ENCODE data around the gene AZIN2.
"Not testable (repeated sequence)": the region's sequence is repeated elsewhere in the genome, so short reads cannot be mapped to it uniquely, and the experiment has no call there.

Gene AZIN2

GRCh38 chr1:33057095-33057494 lies 23.9 kb upstream of the AZIN2 start:
- WGBS (ENCODE audit: insufficient coverage): 80% methylated on average over 1 of the region's 2 CpGs
- no peak overlapping the region for H3K27ac ChIP-seq (ENCODE audit: insufficient read depth in 1 of 2, low read depth in 1 of 2, low read length in 2 of 2, poor library complexity in 1 of 2, severe bottlenecking in 2 of 2)
- POLR2A ChIA-PET: no interaction called here
- H3K9me3 ChIP-seq (ENCODE audit: control extremely low read depth in 1 of 5, control insufficient read depth in 4 of 5, insufficient read depth in 2 of 5, low read depth in 1 of 5, low read length in 4 of 5): peaks cover 0 to 4% (median 4%) of the 10 kb centered on the region in 5 experiments
- DNase-seq: no peak
- H3K36me3 ChIP-seq (ENCODE audit: control insufficient read depth in 4 of 4, insufficient read depth in 4 of 4, low read length in 3 of 4): no peaks in the 10 kb centered on the region
- H3K27me3 ChIP-seq (replicated peaks in 2 of 5; ENCODE audit: control insufficient read depth in 4 of 5, insufficient read depth in 5 of 5, low read length in 4 of 5): no peaks in the 10 kb centered on the region
- H3K4me3 ChIP-seq (ENCODE audit: control insufficient read depth in 1 of 7, extremely low read depth in 1 of 7, insufficient read depth in 4 of 7, low read depth in 2 of 7, low read length in 6 of 7): no peak overlapping the region
- CTCF ChIA-PET: interaction anchor here (0.7 to 5.9 kb wide), 9 partner anchors 22 to 181 kb away, joined by 3 to 86 read pairs (median 4); no protein-coding TSS in a partner anchor
- H3K4me1 ChIP-seq (ENCODE audit: control extremely low read depth in 1 of 4, control insufficient read depth in 4 of 4, insufficient read depth in 4 of 4, low read length in 3 of 4): peaks cover 0 to 6% (median 0%) of the 10 kb centered on the region in 4 experiments

GRCh38 chr1:33060579-33061083 lies 20.3 kb upstream of the AZIN2 start:
- no peak for DNase-seq
- CTCF ChIA-PET: interaction anchor here (0.9 to 1.6 kb wide), 5 partner anchors 11 to 168 kb away, joined by 3 to 5 read pairs (median 3); no protein-coding TSS in a partner anchor
- WGBS (ENCODE audit: insufficient coverage): 90% methylated on average over 2 of the region's 2 CpGs

DNA sequence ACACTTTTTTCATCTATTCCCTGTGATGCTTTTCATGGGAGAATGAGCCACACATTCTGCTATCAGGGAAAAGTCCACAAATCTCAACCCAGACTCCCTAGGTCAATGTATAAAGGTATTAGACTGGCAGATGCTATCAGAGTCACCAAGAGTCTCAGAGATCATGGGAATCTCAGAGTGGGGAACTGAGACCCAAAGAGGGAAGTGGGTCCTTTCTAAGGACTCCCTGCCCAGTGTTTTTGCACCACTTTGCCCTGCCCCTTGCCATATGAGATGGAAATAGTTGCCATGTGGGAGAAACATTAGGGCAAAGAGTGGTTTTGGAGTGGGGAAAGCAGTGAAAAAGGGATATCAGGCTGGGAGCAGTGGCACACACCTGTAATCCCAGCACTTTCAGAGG lies 19.1 kb upstream of the AZIN2 start:
- ChIA-PET POLR2A (no interaction called here), CTCF (interaction anchor here (1.6 kb wide), 1 partner anchor 130 kb away, joined by 5 read pairs; no protein-coding TSS in a partner anchor)

More at GRCh38 chr1:33060579-33061083, 20.3 kb upstream of the AZIN2 start:
- H3K27ac ChIP-seq (ENCODE audit: insufficient read depth in 1 of 2, low read depth in 1 of 2, low read length in 2 of 2, poor library complexity in 1 of 2, severe bottlenecking in 2 of 2): no peak overlapping the region
- no peaks in the 10 kb centered on the region for H3K27me3 ChIP-seq (replicated peaks in 2 of 5; ENCODE audit: control insufficient read depth in 4 of 5, insufficient read depth in 5 of 5, low read length in 4 of 5)
- POLR2A ChIA-PET: no interaction called here
- H3K9me3 ChIP-seq (ENCODE audit: control extremely low read depth in 1 of 5, control insufficient read depth in 4 of 5, insufficient read depth in 2 of 5, low read depth in 1 of 5, low read length in 4 of 5): peaks cover 0 to 34% (median 17%) of the 10 kb centered on the region in 5 experiments
- H3K36me3 ChIP-seq (ENCODE audit: control insufficient read depth in 4 of 4, insufficient read depth in 4 of 4, low read length in 3 of 4): no peaks in the 10 kb centered on the region
- H3K4me1 ChIP-seq (ENCODE audit: control extremely low read depth in 1 of 4, control insufficient read depth in 4 of 4, insufficient read depth in 4 of 4, low read length in 3 of 4): no peaks in the 10 kb centered on the region
- H3K4me3 ChIP-seq (ENCODE audit: control insufficient read depth in 1 of 7, extremely low read depth in 1 of 7, insufficient read depth in 4 of 7, low read depth in 2 of 7, low read length in 6 of 7): no peak overlapping the region

GRCh38 chr1:33064284-33064683 lies 16.7 kb upstream of the AZIN2 start:
- 96% methylated on average over 7 of the region's 9 CpGs for WGBS (ENCODE audit: insufficient coverage)
- H3K4me1 ChIP-seq (ENCODE audit: control extremely low read depth in 1 of 4, control insufficient read depth in 4 of 4, insufficient read depth in 4 of 4, low read length in 3 of 4); H3K27me3 ChIP-seq (replicated peaks in 2 of 5; ENCODE audit: control insufficient read depth in 4 of 5, insufficient read depth in 5 of 5, low read length in 4 of 5); H3K27ac ChIP-seq (ENCODE audit: insufficient read depth in 1 of 2, low read depth in 1 of 2, low read length in 2 of 2, poor library complexity in 1 of 2, severe bottlenecking in 2 of 2); DNase-seq; H3K4me3 ChIP-seq (ENCODE audit: control insufficient read depth in 1 of 7, extremely low read depth in 1 of 7, insufficient read depth in 4 of 7, low read depth in 2 of 7, low read length in 6 of 7); H3K36me3 ChIP-seq (ENCODE audit: control insufficient read depth in 4 of 4, insufficient read depth in 4 of 4, low read length in 3 of 4); POLR2A ChIA-PET: not testable (repeated sequence)
- peaks cover 1 to 41% (median 22%) of the 10 kb centered on the region in 5 experiments for H3K9me3 ChIP-seq (ENCODE audit: control extremely low read depth in 1 of 5, control insufficient read depth in 4 of 5, insufficient read depth in 2 of 5, low read depth in 1 of 5, low read length in 4 of 5)
- CTCF ChIA-PET: interaction anchor here (1.3 kb wide), 1 partner anchor 9 kb away, joined by 5 read pairs; no protein-coding TSS in a partner anchor

More for the DNA sequence above, 19.1 kb upstream of the AZIN2 start:
- Histone ChIP-seq H3K4me3 (ENCODE audit: control insufficient read depth in 1 of 7, extremely low read depth in 1 of 7, insufficient read depth in 4 of 7, low read depth in 2 of 7, low read length in 6 of 7) (no peak overlapping the region), H3K27ac (ENCODE audit: insufficient read depth in 1 of 2, low read depth in 1 of 2, low read length in 2 of 2, poor library complexity in 1 of 2, severe bottlenecking in 2 of 2) (no peak overlapping the region), H3K27me3 (replicated peaks in 2 of 5; ENCODE audit: control insufficient read depth in 4 of 5, insufficient read depth in 5 of 5, low read length in 4 of 5) (no peaks in the 10 kb centered on the region), H3K4me1 (ENCODE audit: control extremely low read depth in 1 of 4, control insufficient read depth in 4 of 4, insufficient read depth in 4 of 4, low read length in 3 of 4) (no peaks in the 10 kb centered on the region), H3K9me3 (ENCODE audit: control extremely low read depth in 1 of 5, control insufficient read depth in 4 of 5, insufficient read depth in 2 of 5, low read depth in 1 of 5, low read length in 4 of 5) (peaks cover 0 to 41% (median 22%) of the 10 kb centered on the region in 5 experiments), H3K36me3 (ENCODE audit: control insufficient read depth in 4 of 4, insufficient read depth in 4 of 4, low read length in 3 of 4) (no peaks in the 10 kb centered on the region)
- no peak for DNase-seq

DNA sequence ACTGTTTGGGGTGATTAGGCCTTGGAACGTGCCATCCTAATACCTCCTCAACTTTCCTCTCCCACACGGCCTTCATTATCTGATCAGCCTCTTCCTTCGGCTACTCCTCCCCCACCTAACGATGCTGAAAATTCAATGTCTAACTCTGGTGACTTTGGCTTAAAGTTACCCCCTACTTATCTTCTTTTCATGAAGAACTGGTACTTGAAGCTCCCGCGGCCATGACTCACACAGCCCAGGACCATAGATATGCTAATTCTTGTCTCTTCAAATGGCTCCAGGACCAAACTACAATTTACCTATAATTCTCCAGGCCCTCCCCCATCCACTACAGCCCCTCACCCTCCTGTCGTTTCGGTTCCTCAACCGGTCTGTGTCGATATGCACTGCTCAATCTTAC lies 15.7 kb upstream of the AZIN2 start:
- Histone ChIP-seq H3K9me3 (ENCODE audit: control extremely low read depth in 1 of 5, control insufficient read depth in 4 of 5, insufficient read depth in 2 of 5, low read depth in 1 of 5, low read length in 4 of 5) (peaks cover 1 to 41% (median 22%) of the 10 kb centered on the region in 5 experiments), H3K4me1 (ENCODE audit: control extremely low read depth in 1 of 4, control insufficient read depth in 4 of 4, insufficient read depth in 4 of 4, low read length in 3 of 4) (no peaks in the 10 kb centered on the region), H3K4me3 (ENCODE audit: control insufficient read depth in 1 of 7, extremely low read depth in 1 of 7, insufficient read depth in 4 of 7, low read depth in 2 of 7, low read length in 6 of 7) (no peak overlapping the region), H3K27me3 (replicated peaks in 2 of 5; ENCODE audit: control insufficient read depth in 4 of 5, insufficient read depth in 5 of 5, low read length in 4 of 5) (no peaks in the 10 kb centered on the region), H3K27ac (ENCODE audit: insufficient read depth in 1 of 2, low read depth in 1 of 2, low read length in 2 of 2, poor library complexity in 1 of 2, severe bottlenecking in 2 of 2) (no peak overlapping the region), H3K36me3 (ENCODE audit: control insufficient read depth in 4 of 4, insufficient read depth in 4 of 4, low read length in 3 of 4) (no peaks in the 10 kb centered on the region)
- WGBS (ENCODE audit: insufficient coverage): 96% methylated on average over 6 of the region's 10 CpGs
- CTCF ChIA-PET: interaction anchor here (1.3 kb wide), 1 partner anchor 10 kb away, joined by 5 read pairs; no protein-coding TSS in a partner anchor
- no peak for DNase-seq
- POLR2A ChIA-PET: no interaction called here

DNA sequence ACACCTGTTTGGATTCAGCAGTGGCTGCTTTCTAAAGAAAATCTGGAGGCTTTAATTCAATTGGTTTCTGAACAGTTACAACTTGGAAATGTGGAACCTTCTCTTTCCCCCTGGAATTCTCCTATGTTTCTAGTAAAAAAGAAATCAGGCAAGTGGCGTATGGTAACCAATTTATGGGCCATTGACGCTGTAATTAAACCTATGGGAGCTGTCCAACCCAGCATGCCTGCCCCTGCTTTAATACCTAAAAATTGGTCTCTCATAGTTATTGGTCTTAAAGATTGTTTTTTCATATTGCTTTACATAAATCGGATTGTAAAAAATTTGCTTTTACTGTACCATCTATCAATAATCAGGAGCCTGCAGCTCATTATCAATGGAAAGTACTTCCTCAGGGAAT lies 14.5 kb upstream of the AZIN2 start:
- H3K4me3 ChIP-seq (ENCODE audit: control insufficient read depth in 1 of 7, extremely low read depth in 1 of 7, insufficient read depth in 4 of 7, low read depth in 2 of 7, low read length in 6 of 7); DNase-seq; H3K36me3 ChIP-seq (ENCODE audit: control insufficient read depth in 4 of 4, insufficient read depth in 4 of 4, low read length in 3 of 4); CTCF ChIA-PET; H3K27ac ChIP-seq (ENCODE audit: insufficient read depth in 1 of 2, low read depth in 1 of 2, low read length in 2 of 2, poor library complexity in 1 of 2, severe bottlenecking in 2 of 2); H3K27me3 ChIP-seq (replicated peaks in 2 of 5; ENCODE audit: control insufficient read depth in 4 of 5, insufficient read depth in 5 of 5, low read length in 4 of 5); H3K4me1 ChIP-seq (ENCODE audit: control extremely low read depth in 1 of 4, control insufficient read depth in 4 of 4, insufficient read depth in 4 of 4, low read length in 3 of 4): not testable (repeated sequence)
- POLR2A ChIA-PET: interaction anchor here (0.5 to 1.2 kb wide), 2 partner anchors 8 to 12 kb away, joined by 3 read pairs; no protein-coding TSS in a partner anchor
- WGBS (ENCODE audit: insufficient coverage): no CpG with 5 or more reads among the region's 3 CpGs
- H3K9me3 ChIP-seq (ENCODE audit: control extremely low read depth in 1 of 5, control insufficient read depth in 4 of 5, insufficient read depth in 2 of 5, low read depth in 1 of 5, low read length in 4 of 5): peaks cover 1 to 37% (median 22%) of the 10 kb centered on the region in 5 experiments

GRCh38 chr1:33068108-33068507 lies 12.8 kb upstream of the AZIN2 start:
- H3K36me3 ChIP-seq (ENCODE audit: control insufficient read depth in 4 of 4, insufficient read depth in 4 of 4, low read length in 3 of 4); H3K27ac ChIP-seq (ENCODE audit: insufficient read depth in 1 of 2, low read depth in 1 of 2, low read length in 2 of 2, poor library complexity in 1 of 2, severe bottlenecking in 2 of 2); H3K4me3 ChIP-seq (ENCODE audit: control insufficient read depth in 1 of 7, extremely low read depth in 1 of 7, insufficient read depth in 4 of 7, low read depth in 2 of 7, low read length in 6 of 7); H3K4me1 ChIP-seq (ENCODE audit: control extremely low read depth in 1 of 4, control insufficient read depth in 4 of 4, insufficient read depth in 4 of 4, low read length in 3 of 4); DNase-seq; POLR2A ChIA-PET; H3K27me3 ChIP-seq (replicated peaks in 2 of 5; ENCODE audit: control insufficient read depth in 4 of 5, insufficient read depth in 5 of 5, low read length in 4 of 5); CTCF ChIA-PET: not testable (repeated sequence)
- 33% methylated on average over 1 of the region's 2 CpGs for WGBS (ENCODE audit: insufficient coverage)
- peaks cover 1 to 29% (median 15%) of the 10 kb centered on the region in 5 experiments for H3K9me3 ChIP-seq (ENCODE audit: control extremely low read depth in 1 of 5, control insufficient read depth in 4 of 5, insufficient read depth in 2 of 5, low read depth in 1 of 5, low read length in 4 of 5)
